Measurements from ENCODE around the gene BMPER.
A peak's percentile ranks its signal among the peaks of the same experiment; 100 is the strongest.

Gene BMPER

GRCh38 chr7:34074421-34074820 lies 169.1 kb downstream of the BMPER start:
- Histone ChIP-seq H3K36me3 (ENCODE audit: insufficient read depth, low read length) (no peaks in the 10 kb centered on the region), H3K9ac (ENCODE audit: insufficient read length) (no peak overlapping the region), H3K9me3 (ENCODE audit: low read depth, low read length) (no peaks in the 10 kb centered on the region), H3K4me3 (no peak overlapping the region), H3K27ac (no peak overlapping the region)
- TF ChIP-seq FOXP2 (optimal IDR thresholded peaks at IDR 0.05; ENCODE audit: control extremely low read depth, extremely low read length, insufficient read depth) (no peak), EZH2 (IDR thresholded peaks at IDR 0.05) (no peak), POLR2AphosphoS5 (IDR thresholded peaks at IDR 0.05; ENCODE audit: borderline replicate concordance, low read depth, low read length) (no peak)
- no peak for DNase-seq (ENCODE audit: low read depth, low spot score)

DNA sequence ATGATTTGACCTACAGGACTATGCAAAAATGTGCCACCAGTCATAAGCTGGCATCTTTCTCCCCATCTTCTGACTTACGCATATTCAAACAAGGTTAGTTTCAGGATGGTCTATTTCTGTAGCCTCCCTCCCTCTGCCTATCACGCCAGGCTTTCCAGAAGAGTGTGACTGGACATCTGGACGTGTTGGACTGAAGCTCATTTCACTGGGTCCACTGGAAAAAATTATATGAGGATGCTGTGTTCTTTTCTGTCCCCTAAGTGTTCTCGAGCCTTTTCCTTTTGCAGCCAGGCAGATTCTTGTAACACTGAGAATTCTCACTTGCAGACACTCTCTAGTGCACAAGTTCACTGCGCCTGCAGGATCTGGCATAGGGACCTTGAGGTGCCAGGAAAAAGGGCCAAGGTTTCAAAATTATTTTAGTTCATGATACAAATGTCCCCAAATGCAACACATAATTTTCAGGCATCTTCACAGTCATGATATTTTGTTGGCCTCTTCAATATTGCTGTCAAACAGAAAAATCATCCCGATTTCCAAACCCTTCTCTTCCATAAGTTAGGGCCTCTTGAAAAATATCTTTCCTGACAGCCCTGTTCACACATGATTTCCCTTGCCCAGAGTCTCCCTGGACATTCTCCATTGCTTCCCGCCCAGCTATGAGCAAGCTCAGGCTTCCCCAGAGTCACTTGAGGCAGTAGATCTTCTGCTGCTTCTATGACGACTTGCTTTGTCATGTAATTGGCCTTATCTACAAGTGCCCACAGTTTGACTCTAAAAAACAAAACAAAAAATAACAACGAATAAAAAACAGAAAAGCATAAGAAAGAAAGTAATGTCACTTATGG lies 170.4 kb downstream of the BMPER start:
- TF ChIP-seq FOXP2 (optimal IDR thresholded peaks at IDR 0.05; ENCODE audit: control extremely low read depth, extremely low read length, insufficient read depth) (no peak), EZH2 (IDR thresholded peaks at IDR 0.05) (no peak), POLR2AphosphoS5 (IDR thresholded peaks at IDR 0.05; ENCODE audit: borderline replicate concordance, low read depth, low read length) (no peak)
- no peak overlapping the region for H3K27ac ChIP-seq
- H3K36me3 ChIP-seq (ENCODE audit: insufficient read depth, low read length): no peaks in the 10 kb centered on the region
- DNase-seq (ENCODE audit: low read depth, low spot score): no peak
- no peaks in the 10 kb centered on the region for H3K9me3 ChIP-seq (ENCODE audit: low read depth, low read length)
- H3K9ac ChIP-seq (ENCODE audit: insufficient read length): no peak overlapping the region
- H3K4me3 ChIP-seq: no peak overlapping the region

- Histone ChIP-seq H3K9ac (ENCODE audit: insufficient read length) (no peak overlapping the region), H3K36me3 (ENCODE audit: insufficient read depth, low read length) (no peaks in the 10 kb centered on the region), H3K27ac (no peak overlapping the region), H3K9me3 (ENCODE audit: low read depth, low read length) (no peaks in the 10 kb centered on the region), H3K4me3 (no peak overlapping the region)
- DNase-seq (ENCODE audit: low read depth, low spot score): no peak
- TF ChIP-seq EZH2 (IDR thresholded peaks at IDR 0.05): no peak
- no peak for TF ChIP-seq POLR2AphosphoS5 (IDR thresholded peaks at IDR 0.05; ENCODE audit: borderline replicate concordance, low read depth, low read length)
- no peak for TF ChIP-seq FOXP2 (optimal IDR thresholded peaks at IDR 0.05; ENCODE audit: control extremely low read depth, extremely low read length, insufficient read depth)
These were observed 171.8 kb downstream of the BMPER start for GRCh38 chr7:34077168-34077567.

- Histone ChIP-seq H3K9ac (ENCODE audit: insufficient read length) (no peak overlapping the region), H3K36me3 (ENCODE audit: insufficient read depth, low read length) (no peaks in the 10 kb centered on the region), H3K9me3 (ENCODE audit: low read depth, low read length) (no peaks in the 10 kb centered on the region), H3K27ac (no peak overlapping the region), H3K4me3 (no peak overlapping the region)
- DNase-seq (ENCODE audit: low read depth, low spot score): no peak
- no peak for TF ChIP-seq FOXP2 (optimal IDR thresholded peaks at IDR 0.05; ENCODE audit: control extremely low read depth, extremely low read length, insufficient read depth)
- no peak for TF ChIP-seq EZH2 (IDR thresholded peaks at IDR 0.05)
- TF ChIP-seq POLR2AphosphoS5 (IDR thresholded peaks at IDR 0.05; ENCODE audit: borderline replicate concordance, low read depth, low read length): no peak
These were observed 173.5 kb downstream of the BMPER start for GRCh38 chr7:34078864-34079263.

GRCh38 chr7:34080513-34080912 lies 175.2 kb downstream of the BMPER start:
- H3K9ac ChIP-seq (ENCODE audit: insufficient read length): no peak overlapping the region
- no peak for DNase-seq (ENCODE audit: low read depth, low spot score)
- H3K27ac ChIP-seq: 0 out of 2 replicates have a peak overlapping the region, but pooled peaks have one; percentile 10
- no peak overlapping the region for H3K4me3 ChIP-seq
- TF ChIP-seq EZH2 (IDR thresholded peaks at IDR 0.05) (no peak), FOXP2 (optimal IDR thresholded peaks at IDR 0.05; ENCODE audit: control extremely low read depth, extremely low read length, insufficient read depth) (no peak), POLR2AphosphoS5 (IDR thresholded peaks at IDR 0.05; ENCODE audit: borderline replicate concordance, low read depth, low read length) (no peak)
- no peaks in the 10 kb centered on the region for H3K36me3 ChIP-seq (ENCODE audit: insufficient read depth, low read length)
- H3K9me3 ChIP-seq (ENCODE audit: low read depth, low read length): no peaks in the 10 kb centered on the region

GRCh38 chr7:34081935-34082334 lies 176.6 kb downstream of the BMPER start:
- Histone ChIP-seq H3K9ac (ENCODE audit: insufficient read length) (no peak overlapping the region), H3K36me3 (ENCODE audit: insufficient read depth, low read length) (no peaks in the 10 kb centered on the region), H3K27ac (no peak overlapping the region), H3K4me3 (no peak overlapping the region), H3K9me3 (ENCODE audit: low read depth, low read length) (no peaks in the 10 kb centered on the region)
- no peak for DNase-seq (ENCODE audit: low read depth, low spot score)
- no peak for TF ChIP-seq POLR2AphosphoS5 (IDR thresholded peaks at IDR 0.05; ENCODE audit: borderline replicate concordance, low read depth, low read length)
- no peak for TF ChIP-seq FOXP2 (optimal IDR thresholded peaks at IDR 0.05; ENCODE audit: control extremely low read depth, extremely low read length, insufficient read depth)
- TF ChIP-seq EZH2 (IDR thresholded peaks at IDR 0.05): no peak

DNA sequence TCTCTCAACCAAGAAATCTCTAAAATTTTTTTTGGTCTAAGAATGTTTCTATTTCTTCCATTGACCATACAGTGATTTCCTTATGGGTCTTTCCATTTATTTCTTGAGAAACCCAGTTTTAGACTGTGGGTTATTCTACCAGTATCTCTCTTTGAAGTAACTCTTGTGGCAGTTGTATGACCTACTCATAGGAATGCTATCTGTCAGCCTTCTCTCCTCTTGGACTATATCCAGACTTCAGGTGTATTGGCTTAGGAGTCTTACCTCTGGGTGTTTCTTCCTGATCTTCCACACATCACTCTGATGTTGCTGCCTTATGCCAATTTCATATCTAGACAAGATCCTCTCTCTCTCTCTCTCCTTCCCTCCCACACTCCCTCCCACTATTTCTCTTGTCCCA lies 178.1 kb downstream of the BMPER start:
- DNase-seq (ENCODE audit: low read depth, low spot score): no peak
- Histone ChIP-seq H3K9me3 (ENCODE audit: low read depth, low read length) (no peaks in the 10 kb centered on the region), H3K36me3 (ENCODE audit: insufficient read depth, low read length) (no peaks in the 10 kb centered on the region), H3K27ac (no peak overlapping the region), H3K4me3 (no peak overlapping the region), H3K9ac (ENCODE audit: insufficient read length) (no peak overlapping the region)
- no peak for TF ChIP-seq FOXP2 (optimal IDR thresholded peaks at IDR 0.05; ENCODE audit: control extremely low read depth, extremely low read length, insufficient read depth)
- no peak for TF ChIP-seq EZH2 (IDR thresholded peaks at IDR 0.05)
- no peak for TF ChIP-seq POLR2AphosphoS5 (IDR thresholded peaks at IDR 0.05; ENCODE audit: borderline replicate concordance, low read depth, low read length)

DNA sequence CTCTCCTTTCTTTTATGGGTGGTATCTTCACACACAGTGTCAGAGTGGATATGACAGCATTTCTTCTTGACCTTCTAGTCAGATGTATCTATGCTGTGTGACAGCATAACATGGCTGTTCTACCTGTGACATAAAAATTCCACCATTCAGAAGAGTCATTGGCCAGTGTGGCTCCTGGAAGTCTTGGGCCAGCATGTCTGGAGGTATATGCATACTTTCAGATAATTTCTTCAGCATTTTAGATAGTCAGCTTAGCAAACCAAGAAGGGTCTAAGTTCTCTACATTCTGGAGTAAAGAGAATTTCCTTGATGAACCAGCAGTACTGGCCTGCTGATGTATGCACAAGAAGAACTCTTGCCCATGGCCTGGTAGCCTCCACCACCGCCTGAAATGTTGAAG lies 179.3 kb downstream of the BMPER start:
- Histone ChIP-seq H3K9ac (ENCODE audit: insufficient read length) (no peak overlapping the region), H3K36me3 (ENCODE audit: insufficient read depth, low read length) (no peaks in the 10 kb centered on the region), H3K4me3 (no peak overlapping the region), H3K27ac (no peak overlapping the region), H3K9me3 (ENCODE audit: low read depth, low read length) (no peaks in the 10 kb centered on the region)
- no peak for DNase-seq (ENCODE audit: low read depth, low spot score)
- TF ChIP-seq FOXP2 (optimal IDR thresholded peaks at IDR 0.05; ENCODE audit: control extremely low read depth, extremely low read length, insufficient read depth) (no peak), POLR2AphosphoS5 (IDR thresholded peaks at IDR 0.05; ENCODE audit: borderline replicate concordance, low read depth, low read length) (no peak), EZH2 (IDR thresholded peaks at IDR 0.05) (no peak)

All from SK-N-MC (cell line).